Measurements from ENCODE around the gene F10.
"Not testable (repeated sequence)": the region's sequence is repeated elsewhere in the genome, so short reads cannot be mapped to it uniquely, and the experiment has no call there.

The F10 gene

DNA sequence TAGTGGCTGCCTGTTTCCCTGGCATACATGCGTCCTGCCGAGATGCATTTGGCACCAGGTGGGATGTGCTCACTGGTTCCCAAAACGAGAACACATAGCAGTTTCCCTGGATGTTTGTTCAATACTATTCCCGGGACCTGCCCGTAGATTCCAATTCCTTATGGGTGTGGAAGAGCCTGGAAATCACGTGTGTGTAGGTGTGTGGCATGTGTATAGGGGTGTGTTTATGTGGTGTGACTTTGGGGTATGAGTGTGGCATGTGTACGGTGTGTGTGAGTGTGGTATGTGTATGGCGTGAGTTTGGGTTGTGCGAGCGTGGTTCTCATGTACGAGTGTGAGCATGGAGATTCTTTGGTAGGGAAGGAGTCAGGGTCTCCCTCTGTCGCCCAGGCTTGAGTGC, 19.9 kb upstream of the F10 start:
- Histone ChIP-seq H3K27me3 (replicated peaks; ENCODE audit: control insufficient read depth, insufficient read depth, low read length) (no peaks in the 10 kb centered on the region), H3K36me3 (ENCODE audit: control insufficient read depth, insufficient read depth, low read length) (no peaks in the 10 kb centered on the region), H3K4me3 (replicated peaks; ENCODE audit: low read depth, low read length) (no peak overlapping the region)
- DNase-seq (ENCODE audit: extremely low read depth, insufficient read length), result no peak
- TF ChIP-seq, protein P1, sequence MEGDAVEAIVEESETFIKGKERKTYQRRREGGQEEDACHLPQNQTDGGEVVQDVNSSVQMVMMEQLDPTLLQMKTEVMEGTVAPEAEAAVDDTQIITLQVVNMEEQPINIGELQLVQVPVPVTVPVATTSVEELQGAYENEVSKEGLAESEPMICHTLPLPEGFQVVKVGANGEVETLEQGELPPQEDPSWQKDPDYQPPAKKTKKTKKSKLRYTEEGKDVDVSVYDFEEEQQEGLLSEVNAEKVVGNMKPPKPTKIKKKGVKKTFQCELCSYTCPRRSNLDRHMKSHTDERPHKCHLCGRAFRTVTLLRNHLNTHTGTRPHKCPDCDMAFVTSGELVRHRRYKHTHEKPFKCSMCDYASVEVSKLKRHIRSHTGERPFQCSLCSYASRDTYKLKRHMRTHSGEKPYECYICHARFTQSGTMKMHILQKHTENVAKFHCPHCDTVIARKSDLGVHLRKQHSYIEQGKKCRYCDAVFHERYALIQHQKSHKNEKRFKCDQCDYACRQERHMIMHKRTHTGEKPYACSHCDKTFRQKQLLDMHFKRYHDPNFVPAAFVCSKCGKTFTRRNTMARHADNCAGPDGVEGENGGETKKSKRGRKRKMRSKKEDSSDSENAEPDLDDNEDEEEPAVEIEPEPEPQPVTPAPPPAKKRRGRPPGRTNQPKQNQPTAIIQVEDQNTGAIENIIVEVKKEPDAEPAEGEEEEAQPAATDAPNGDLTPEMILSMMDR (IDR thresholded peaks at IDR 0.05; ENCODE audit: insufficient read depth, low read length, poor library complexity, severe bottlenecking), result no peak

DNA sequence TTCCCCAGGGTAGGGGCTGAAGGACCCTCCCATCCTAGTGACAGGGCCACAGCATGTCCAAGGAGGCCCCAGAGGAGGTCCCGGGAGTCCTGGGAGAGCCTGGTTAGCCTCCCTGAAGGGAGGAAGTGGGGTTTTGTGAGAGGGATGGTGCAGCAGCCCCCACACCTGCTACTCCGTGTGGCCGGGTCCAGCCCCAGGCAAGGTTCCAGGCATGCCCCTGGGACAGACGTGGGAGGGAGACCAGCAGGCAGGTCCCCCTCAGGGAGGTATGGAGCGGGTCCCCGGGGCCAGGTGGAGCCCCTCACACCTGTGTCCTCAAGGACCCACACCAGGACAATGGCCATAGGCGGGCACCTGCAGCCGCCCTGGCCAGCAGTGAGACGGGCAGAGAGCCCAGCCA, 19.0 kb upstream of the F10 start:
- H3K27me3 ChIP-seq (replicated peaks; ENCODE audit: control insufficient read depth, insufficient read depth, low read length), result no peaks in the 10 kb centered on the region
- H3K4me3 ChIP-seq (replicated peaks; ENCODE audit: low read depth, low read length), result no peak overlapping the region
- H3K36me3 ChIP-seq (ENCODE audit: control insufficient read depth, insufficient read depth, low read length), result no peaks in the 10 kb centered on the region
- no peak for DNase-seq (ENCODE audit: extremely low read depth, insufficient read length)
- TF ChIP-seq, protein P1 (IDR thresholded peaks at IDR 0.05; ENCODE audit: insufficient read depth, low read length, poor library complexity, severe bottlenecking), result no peak

DNA sequence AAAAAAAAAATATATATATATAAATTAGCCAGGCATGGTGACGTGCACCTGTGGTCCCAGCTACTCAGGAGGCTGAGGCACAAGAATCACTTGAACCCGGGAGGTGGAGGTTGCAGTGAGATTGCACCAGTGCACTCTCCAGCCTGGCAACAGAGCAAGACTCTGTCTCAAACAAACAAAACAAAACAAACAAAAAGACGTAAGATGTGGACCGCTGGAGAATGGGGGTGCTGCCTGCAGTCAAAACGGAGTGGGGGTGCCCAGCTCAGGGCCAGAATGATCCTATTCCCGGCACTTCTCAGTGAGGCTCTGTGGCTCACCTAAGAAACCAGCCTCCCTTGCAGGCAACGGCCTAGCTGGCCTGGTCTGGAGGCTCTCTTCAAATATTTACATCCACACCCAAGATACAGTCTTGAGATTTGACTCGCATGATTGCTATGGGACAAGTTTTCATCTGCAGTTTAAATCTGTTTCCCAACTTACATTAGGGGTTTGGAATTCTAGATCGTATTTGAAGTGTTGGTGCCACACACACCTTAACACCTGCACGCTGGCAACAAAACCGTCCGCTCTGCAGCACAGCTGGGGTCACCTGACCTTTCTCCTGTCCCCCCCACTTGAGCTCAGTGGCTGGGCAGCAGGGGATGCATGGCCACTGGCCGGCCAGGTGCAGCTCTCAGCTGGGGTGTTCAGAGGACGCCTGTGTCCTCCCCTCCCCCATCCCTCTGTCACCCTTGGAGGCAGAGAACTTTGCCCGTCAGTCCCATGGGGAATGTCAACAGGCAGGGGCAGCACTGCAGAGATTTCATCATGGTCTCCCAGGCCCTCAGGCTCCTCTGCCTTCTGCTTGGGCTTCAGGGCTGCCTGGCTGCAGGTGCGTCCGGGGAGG, 17.3 kb upstream of the F10 start, which contains the start of gene F7:
Gene F7, plus strand, starts transcription at position 760 of the 889 bp plus-strand sequence. Its CDS starts 51 bp downstream, at position 811.
- H3K27me3 ChIP-seq (replicated peaks; ENCODE audit: control insufficient read depth, insufficient read depth, low read length), result no peaks in the 10 kb centered on the region
- TF ChIP-seq, protein P1 (IDR thresholded peaks at IDR 0.05; ENCODE audit: insufficient read depth, low read length, poor library complexity, severe bottlenecking), result no peak
- H3K36me3 ChIP-seq (ENCODE audit: control insufficient read depth, insufficient read depth, low read length), result no peaks in the 10 kb centered on the region
- no peak within 1 kb of the TSS for H3K4me3 ChIP-seq (replicated peaks; ENCODE audit: low read depth, low read length)
- no peak for DNase-seq (ENCODE audit: extremely low read depth, insufficient read length)

DNA sequence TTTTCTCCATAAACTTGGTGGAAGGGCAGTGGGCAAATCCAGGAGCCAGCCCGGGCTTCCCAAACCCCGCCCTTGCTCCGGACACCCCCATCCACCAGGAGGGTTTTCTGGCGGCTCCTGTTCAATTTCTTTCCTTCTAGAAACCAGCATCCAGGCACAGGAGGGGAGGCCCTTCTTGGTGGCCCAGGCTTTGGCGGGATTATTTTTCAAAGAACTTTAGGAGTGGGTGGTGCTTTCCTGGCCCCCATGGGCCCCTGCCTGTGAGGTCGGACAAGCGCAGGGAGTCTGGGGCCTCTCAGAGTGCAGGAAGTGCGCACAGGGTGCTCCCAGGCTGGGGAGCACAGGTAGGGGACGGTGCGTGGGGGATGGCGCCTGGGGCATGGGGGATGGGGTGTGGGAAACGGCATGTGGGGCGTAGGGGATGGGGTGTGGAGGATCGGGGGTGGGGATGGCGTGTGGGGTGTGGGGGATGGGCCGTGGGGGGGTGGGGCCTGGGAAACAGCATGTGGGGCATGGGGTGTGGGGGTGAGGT, 16.6 kb upstream of the F10 start:
- TF ChIP-seq, protein P1 (IDR thresholded peaks at IDR 0.05; ENCODE audit: insufficient read depth, low read length, poor library complexity, severe bottlenecking), result no peak
- H3K27me3 ChIP-seq (replicated peaks; ENCODE audit: control insufficient read depth, insufficient read depth, low read length), result no peaks in the 10 kb centered on the region
- no peak overlapping the region for H3K4me3 ChIP-seq (replicated peaks; ENCODE audit: low read depth, low read length)
- no peak for DNase-seq (ENCODE audit: extremely low read depth, insufficient read length)
- no peaks in the 10 kb centered on the region for H3K36me3 ChIP-seq (ENCODE audit: control insufficient read depth, insufficient read depth, low read length)

DNA sequence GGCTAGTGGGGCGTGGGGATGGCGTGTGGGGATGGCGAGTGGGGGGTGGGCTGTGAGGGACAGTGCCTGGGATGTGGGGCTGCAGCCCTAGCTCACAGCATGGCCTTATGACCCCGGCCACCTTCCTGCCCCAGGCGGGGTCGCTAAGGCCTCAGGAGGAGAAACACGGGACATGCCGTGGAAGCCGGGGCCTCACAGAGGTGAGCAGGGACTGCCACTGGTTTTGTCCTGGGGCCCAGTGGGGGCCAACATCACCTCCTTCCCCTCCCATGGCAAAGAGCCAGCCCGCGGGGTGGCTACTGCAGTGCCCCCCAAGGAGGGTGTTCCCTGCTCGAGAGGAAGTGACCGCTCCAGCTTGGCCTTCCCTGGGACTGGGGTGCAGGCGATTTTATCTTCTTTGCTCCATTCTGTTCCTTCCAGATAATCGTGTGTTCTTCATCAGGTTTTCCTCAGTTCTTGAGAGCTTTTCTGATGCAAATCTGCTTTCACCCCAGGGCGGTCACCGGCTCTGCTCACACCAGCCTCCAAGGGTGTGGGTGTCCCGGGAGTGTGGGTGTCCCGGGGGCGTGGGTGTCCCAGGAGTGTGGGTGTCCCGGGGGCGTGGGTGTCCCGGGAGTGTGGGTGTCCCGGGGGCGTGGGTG, 15.8 kb upstream of the F10 start:
- TF ChIP-seq, protein P1 (IDR thresholded peaks at IDR 0.05; ENCODE audit: insufficient read depth, low read length, poor library complexity, severe bottlenecking), result no peak
- no peak for DNase-seq (ENCODE audit: extremely low read depth, insufficient read length)
- H3K4me3 ChIP-seq (replicated peaks; ENCODE audit: low read depth, low read length), result no peak overlapping the region
- no peaks in the 10 kb centered on the region for H3K36me3 ChIP-seq (ENCODE audit: control insufficient read depth, insufficient read depth, low read length)
- no peaks in the 10 kb centered on the region for H3K27me3 ChIP-seq (replicated peaks; ENCODE audit: control insufficient read depth, insufficient read depth, low read length)

DNA sequence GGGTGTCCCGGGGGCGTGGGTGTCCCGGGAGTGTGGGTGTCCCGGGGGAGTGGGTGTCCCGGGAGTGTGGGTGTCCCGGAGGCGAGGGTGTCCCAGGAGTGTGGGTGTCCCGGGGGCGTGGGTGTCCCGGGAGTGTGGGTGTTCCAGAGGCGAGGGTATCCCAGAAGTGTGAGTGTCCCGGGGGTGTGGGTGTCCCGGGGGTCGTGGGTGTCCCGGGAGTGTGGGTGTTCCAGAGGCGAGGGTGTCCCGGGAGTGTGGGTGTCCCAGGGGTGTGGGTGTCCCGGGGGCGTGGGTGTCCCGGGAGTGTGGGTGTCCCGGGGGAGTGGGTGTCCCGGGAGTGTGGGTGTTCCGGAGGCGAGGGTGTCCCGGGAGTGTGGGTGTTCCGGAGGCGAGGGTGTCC, 14.1 kb upstream of the F10 start:
- H3K27me3 ChIP-seq (replicated peaks; ENCODE audit: control insufficient read depth, insufficient read depth, low read length); H3K36me3 ChIP-seq (ENCODE audit: control insufficient read depth, insufficient read depth, low read length); H3K4me3 ChIP-seq (replicated peaks; ENCODE audit: low read depth, low read length); DNase-seq (ENCODE audit: extremely low read depth, insufficient read length): not testable (repeated sequence)

All from GM06990 (cell line).